Trophoblast cell (in vitro differentiated cells and primary cell): Measurements from ENCODE around the gene KLK11. TPM values are rescaled to one million over a fixed set of nuclear protein-coding genes. Genes with fewer than 3 reads are reported as not detected.

Experiments
- DNase-seq, 2 donors: peaks; one replicate each; pipeline ENCODE4 v3.0.0-alpha.2; 2016
- H2AFZ ChIP-seq: 2 replicates; pipeline ENCODE4 v1.6.1; 2013; ENCODE audit warnings: low read length, moderate library complexity, mild to moderate bottlenecking; ENCODE audit not compliant: insufficient read depth, poor library complexity
- H2AK5ac ChIP-seq: 2 replicates; pipeline ENCODE4 v1.6.1; 2013; ENCODE audit warnings: mild to moderate bottlenecking, low read length
- H2BK120ac ChIP-seq: 2 replicates; pipeline ENCODE4 v1.6.1; 2013; ENCODE audit warnings: low read length, mild to moderate bottlenecking, moderate library complexity; ENCODE audit not compliant: insufficient read depth, poor library complexity
- H2BK12ac ChIP-seq: 2 replicates; pipeline ENCODE4 v1.6.1; 2013; ENCODE audit warnings: mild to moderate bottlenecking, low read length, moderate library complexity
- H2BK5ac ChIP-seq: 2 replicates; pipeline ENCODE4 v1.6.1; 2013; ENCODE audit warnings: low read length, low read depth, moderate library complexity, mild to moderate bottlenecking; ENCODE audit not compliant: poor library complexity
- H3K14ac ChIP-seq: 2 replicates; pipeline ENCODE4 v1.6.1; 2013; ENCODE audit warnings: mild to moderate bottlenecking, low read length
- H3K18ac ChIP-seq: 2 replicates; pipeline ENCODE4 v1.6.1; 2013; ENCODE audit warnings: mild to moderate bottlenecking, low read length
- H3K23ac ChIP-seq: 2 replicates; pipeline ENCODE4 v1.6.1; 2013; ENCODE audit warnings: low read length
- H3K27ac ChIP-seq: 2 replicates; pipeline ENCODE4 v1.5.1; 2013; ENCODE audit warnings: low read depth, mild to moderate bottlenecking, inconsistent platforms, low read length, moderate library complexity
- H3K27me3 ChIP-seq: 2 replicates; pipeline ENCODE4 v1.6.1; 2013; ENCODE audit warnings: inconsistent platforms, mild to moderate bottlenecking, low read length, moderate library complexity; ENCODE audit not compliant: insufficient read depth
- H3K36me3 ChIP-seq, 2 experiments: 1 replicate in 1 of 2; 2 replicates in 1 of 2; pipeline ENCODE4 v1.6.1; 2013; ENCODE audit warnings: low read length in 2 of 2, mild to moderate bottlenecking in 2 of 2, moderate library complexity in 1 of 2; ENCODE audit not compliant: insufficient read depth in 2 of 2, control insufficient read depth in 1 of 2
- H3K4ac ChIP-seq: 2 replicates; pipeline ENCODE4 v1.6.1; 2013; ENCODE audit warnings: low read depth, mild to moderate bottlenecking, low read length, moderate library complexity
- H3K4me1 ChIP-seq, 2 experiments: 1 replicate in 1 of 2; 2 replicates in 1 of 2; pipeline ENCODE4 v1.6.1; 2013; ENCODE audit warnings: low read length in 2 of 2, mild to moderate bottlenecking in 2 of 2, moderate library complexity in 1 of 2; ENCODE audit not compliant: insufficient read depth in 2 of 2, control insufficient read depth in 1 of 2
- H3K4me2 ChIP-seq: 2 replicates; pipeline ENCODE4 v1.6.1; 2013; ENCODE audit warnings: inconsistent platforms, mild to moderate bottlenecking, low read length, moderate library complexity
- H3K4me3 ChIP-seq: 2 replicates; pipeline ENCODE4 v1.5.1; 2013; ENCODE audit warnings: mild to moderate bottlenecking, low read depth, low read length, inconsistent platforms
- H3K79me1 ChIP-seq: one replicate; pipeline ENCODE4 v1.6.1; 2013; ENCODE audit warnings: low read length
- H3K79me2 ChIP-seq: 2 replicates; pipeline ENCODE4 v1.6.1; 2013; ENCODE audit warnings: low read length, mild to moderate bottlenecking; ENCODE audit not compliant: control insufficient read depth, insufficient read depth, poor library complexity
- H3K9ac ChIP-seq: 2 replicates; pipeline ENCODE4 v1.6.1; 2013; ENCODE audit warnings: mild to moderate bottlenecking, low read length
- H3K9me3 ChIP-seq: 2 replicates; pipeline ENCODE4 v1.6.1; 2013; ENCODE audit warnings: low read depth, mild to moderate bottlenecking, control low read depth, inconsistent platforms, low read length; ENCODE audit not compliant: insufficient read depth
- H4K12ac ChIP-seq: 2 replicates; pipeline ENCODE4 v1.6.1; 2013; ENCODE audit warnings: low read depth, mild to moderate bottlenecking, low read length, moderate library complexity
- H4K8ac ChIP-seq: 2 replicates; pipeline ENCODE4 v1.6.1; 2013; ENCODE audit warnings: low read depth, mild to moderate bottlenecking, low read length, moderate library complexity
- H4K91ac ChIP-seq: one replicate; pipeline ENCODE4 v1.6.1; 2013; ENCODE audit warnings: low read depth, mild to moderate bottlenecking, low read length, moderate library complexity
- WGBS: extraction: QIAGEN DNeasy Blood & Tissue Kit; methylation state at CpG from one replicate; pipeline ENCODE4 v1.1.7; 2013; ENCODE audit warnings: missing lambda C conversion rate; ENCODE audit not compliant: insufficient read length, insufficient coverage; ENCODE audit errors: extremely low coverage; 5-methylcytosine and 5-hydroxymethylcytosine counted together
- polyA plus RNA-seq: library from polyadenylated mRNA; stranded (reverse); fragments of 200-250 nt; gene quantifications from 2 replicates; pipeline ENCODE4 v1.2.3, GENCODE V29; 2013

KLK11 gene, protein sequence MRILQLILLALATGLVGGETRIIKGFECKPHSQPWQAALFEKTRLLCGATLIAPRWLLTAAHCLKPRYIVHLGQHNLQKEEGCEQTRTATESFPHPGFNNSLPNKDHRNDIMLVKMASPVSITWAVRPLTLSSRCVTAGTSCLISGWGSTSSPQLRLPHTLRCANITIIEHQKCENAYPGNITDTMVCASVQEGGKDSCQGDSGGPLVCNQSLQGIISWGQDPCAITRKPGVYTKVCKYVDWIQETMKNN
- not detected in 2 replicates for polyA plus RNA-seq

GRCh38 chr19:51026554-51026831 is at the start of gene KLK11:
TSS of gene KLK11 (minus strand) at chr19:51026616. CDS start at chr19:51025631, 985 bp downstream.
- Histone ChIP-seq H3K4me3 (no peak within 1 kb of the TSS), H4K91ac (no peak within 1 kb of the TSS), H3K79me2 (no peaks in the 10 kb centered on the region), H3K36me3 (no peaks in the 10 kb centered on the region), H3K27ac (no peak within 1 kb of the TSS), H2BK120ac (no peak within 1 kb of the TSS), H3K4me2 (no peak within 1 kb of the TSS), H2AK5ac (no peak within 1 kb of the TSS), H2BK5ac (no peak within 1 kb of the TSS), H3K4me1 (no peaks in the 10 kb centered on the region), H4K12ac (no peak within 1 kb of the TSS), H2BK12ac (no peak within 1 kb of the TSS), H3K9me3 (no peaks in the 10 kb centered on the region), H3K14ac (no peak within 1 kb of the TSS), H3K79me1 (no peaks in the 10 kb centered on the region), H3K23ac (no peak within 1 kb of the TSS), H3K4ac (no peak within 1 kb of the TSS), H4K8ac (no peak within 1 kb of the TSS), H2AFZ (no peak within 1 kb of the TSS), H3K18ac (no peak within 1 kb of the TSS), H3K27me3 (no peaks in the 10 kb centered on the region), H3K9ac (peak within 1 kb of the TSS; percentile 29)
- no peak for DNase-seq
- no CpG with 5 or more reads among the region's 11 CpGs for WGBS

- H3K9ac ChIP-seq = no peak overlapping the region
- DNase-seq = no peak
- peaks cover 2% of the 10 kb centered on the region for H3K9me3 ChIP-seq
- no peak overlapping the region for H3K14ac ChIP-seq
- no peaks in the 10 kb centered on the region for H3K79me1 ChIP-seq
- H3K18ac ChIP-seq = no peak overlapping the region
- H4K91ac ChIP-seq = no peak overlapping the region
- H3K79me2 ChIP-seq = no peaks in the 10 kb centered on the region
- no peak overlapping the region for H3K4ac ChIP-seq
- H3K4me2 ChIP-seq = no peak overlapping the region
- no peak overlapping the region for H3K4me3 ChIP-seq
- H3K27me3 ChIP-seq = no peaks in the 10 kb centered on the region
- no peak overlapping the region for H3K27ac ChIP-seq
- H2BK120ac ChIP-seq = no peak overlapping the region
- no peak overlapping the region for H2AFZ ChIP-seq
- WGBS = no CpG with 5 or more reads among the region's 5 CpGs
- H3K36me3 ChIP-seq = no peaks in the 10 kb centered on the region
- no peak overlapping the region for H2AK5ac ChIP-seq
- no peak overlapping the region for H3K23ac ChIP-seq
- H4K8ac ChIP-seq = no peak overlapping the region
- no peak overlapping the region for H2BK5ac ChIP-seq
- no peak overlapping the region for H2BK12ac ChIP-seq
- H3K4me1 ChIP-seq = no peaks in the 10 kb centered on the region
- no peak overlapping the region for H4K12ac ChIP-seq
These were observed 49.6 kb upstream of the KLK11 start for GRCh38 chr19:51075998-51076397.

DNA sequence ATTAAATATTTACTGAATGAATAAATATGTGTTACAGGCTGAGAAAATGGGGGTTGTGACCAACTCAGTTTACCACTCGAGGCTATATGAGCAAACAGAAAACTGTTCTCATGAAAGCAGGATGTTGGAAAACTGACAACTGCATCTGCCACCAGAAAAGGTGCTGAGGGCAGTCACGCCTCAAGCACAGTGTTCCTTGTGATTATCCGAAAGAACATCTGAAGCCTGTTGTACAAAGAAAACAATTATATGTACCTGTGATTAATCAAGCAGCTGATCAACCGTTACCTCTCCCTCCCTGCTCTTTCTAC is 44.6 kb upstream of the KLK11 start:
- Histone ChIP-seq H3K23ac (no peak overlapping the region), H3K14ac (no peak overlapping the region), H2AFZ (no peak overlapping the region), H2BK120ac (no peak overlapping the region), H4K91ac (no peak overlapping the region), H3K4me3 (no peak overlapping the region), H2AK5ac (no peak overlapping the region), H3K27me3 (no peaks in the 10 kb centered on the region), H3K4me1 (no peaks in the 10 kb centered on the region), H2BK12ac (no peak overlapping the region), H3K18ac (no peak overlapping the region), H3K79me1 (no peaks in the 10 kb centered on the region), H2BK5ac (no peak overlapping the region), H3K4ac (no peak overlapping the region), H3K36me3 (no peaks in the 10 kb centered on the region), H4K12ac (no peak overlapping the region), H3K79me2 (no peaks in the 10 kb centered on the region), H4K8ac (no peak overlapping the region), H3K9ac (no peak overlapping the region), H3K4me2 (no peak overlapping the region), H3K9me3 (no peaks in the 10 kb centered on the region), H3K27ac (no peak overlapping the region)
- no CpG with 5 or more reads among the region's 4 CpGs for WGBS
- DNase-seq = no peak

DNA sequence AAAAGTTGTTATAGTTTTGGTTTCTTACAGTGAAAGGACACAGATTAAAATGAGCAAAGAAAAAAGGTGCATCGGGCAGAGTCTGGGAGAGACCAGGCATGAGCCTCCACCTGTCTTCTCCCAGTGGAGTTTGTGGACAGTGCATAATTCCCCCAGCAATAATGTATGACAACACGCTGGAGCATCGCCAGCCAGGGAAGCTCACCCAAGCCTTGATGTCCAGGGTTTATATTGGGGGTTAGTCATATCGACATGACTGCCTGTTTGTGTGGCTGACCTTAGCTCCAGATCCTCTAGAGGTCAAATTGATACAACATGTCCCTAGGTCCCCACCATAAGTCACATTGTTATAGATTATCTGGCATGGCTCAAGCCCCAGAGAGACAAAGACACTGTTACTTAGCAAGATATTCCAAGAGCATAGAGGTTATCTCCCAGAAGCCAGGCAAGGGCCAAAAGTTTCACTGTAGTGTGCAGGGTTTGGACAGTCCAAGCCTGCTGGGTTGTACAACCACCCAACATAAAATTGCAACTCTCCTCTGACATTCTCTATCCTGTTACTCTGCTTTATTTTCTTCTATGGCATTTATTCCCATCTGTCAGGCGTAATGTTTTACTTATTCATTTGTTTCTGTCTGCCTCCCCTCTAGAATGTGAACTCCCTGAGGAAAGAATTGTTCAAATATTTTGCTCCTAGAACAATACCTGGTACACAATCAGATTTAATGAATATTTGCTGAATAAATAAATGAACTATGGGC is 44.1 kb upstream of the KLK11 start:
- Histone ChIP-seq H2BK120ac (no peak overlapping the region), H3K4ac (no peak overlapping the region), H2AFZ (no peak overlapping the region), H3K4me2 (no peak overlapping the region), H3K36me3 (no peaks in the 10 kb centered on the region), H3K79me2 (no peaks in the 10 kb centered on the region), H4K12ac (no peak overlapping the region), H3K27ac (no peak overlapping the region), H3K79me1 (no peaks in the 10 kb centered on the region), H3K23ac (no peak overlapping the region), H3K18ac (no peak overlapping the region), H2BK12ac (no peak overlapping the region), H2AK5ac (no peak overlapping the region), H4K8ac (no peak overlapping the region), H3K9me3 (no peaks in the 10 kb centered on the region), H4K91ac (no peak overlapping the region), H3K4me3 (no peak overlapping the region), H3K9ac (no peak overlapping the region), H2BK5ac (no peak overlapping the region), H3K14ac (no peak overlapping the region), H3K27me3 (no peaks in the 10 kb centered on the region), H3K4me1 (peaks cover 0 to 2% of the 10 kb centered on the region in 2 experiments)
- WGBS = no CpG with 5 or more reads among the region's 5 CpGs
- DNase-seq = no peak
